HEK293 (cell line): ENCODE results near the gene PSMB4.

Experiments used
- AEBP2 ChIP-seq: fragments of 450-650 bp; formaldehyde crosslinking; IDR thresholded peaks from 2 replicates; pipeline ENCODE4 v1.5.1; 2016; ENCODE audit warnings: missing biosample characterization, missing genetic modification characterization, borderline replicate concordance
- ELK4 ChIP-seq: IDR thresholded peaks from 2 replicates; pipeline ENCODE4 v1.6.1; 2011; ENCODE audit warnings: mild to moderate bottlenecking, low read depth, low read length, borderline replicate concordance
- FEZF1 ChIP-seq: fragments of 450-650 bp; formaldehyde crosslinking; IDR thresholded peaks from 2 replicates; pipeline ENCODE4 v1.5.1; 2016; ENCODE audit warnings: missing biosample characterization, missing genetic modification characterization
- HIC1 ChIP-seq: fragments of 450-650 bp; formaldehyde crosslinking; IDR thresholded peaks from 2 replicates; pipeline ENCODE4 v1.5.1; 2016; ENCODE audit warnings: missing biosample characterization, missing genetic modification characterization
- OSR2 ChIP-seq: fragments of 450-650 bp; formaldehyde crosslinking; IDR thresholded peaks from 2 replicates; pipeline ENCODE4 v1.5.1; 2016; ENCODE audit warnings: missing biosample characterization, missing genetic modification characterization
- PRDM4 ChIP-seq: fragments of 450-650 bp; formaldehyde crosslinking; IDR thresholded peaks from 2 replicates; pipeline ENCODE4 v1.5.1; 2017; ENCODE audit warnings: missing biosample characterization, missing genetic modification characterization
- RBAK ChIP-seq: fragments of 450-650 bp; formaldehyde crosslinking; IDR thresholded peaks from 2 replicates; pipeline ENCODE4 v1.5.1; 2016; ENCODE audit warnings: missing biosample characterization, missing genetic modification characterization
- REST ChIP-seq: fragments of 450-650 bp; formaldehyde crosslinking; IDR thresholded peaks from 2 replicates; pipeline ENCODE4 v1.5.1; 2016; ENCODE audit warnings: missing biosample characterization, missing genetic modification characterization
- TSHZ1 ChIP-seq: fragments of 450-650 bp; formaldehyde crosslinking; IDR thresholded peaks from 2 replicates; pipeline ENCODE4 v1.5.1; 2016; ENCODE audit warnings: missing biosample characterization, missing genetic modification characterization, borderline replicate concordance
- ZBTB20 ChIP-seq: fragments of 450-650 bp; formaldehyde crosslinking; IDR thresholded peaks from 2 replicates; pipeline ENCODE4 v1.5.1; 2016; ENCODE audit warnings: missing biosample characterization, missing genetic modification characterization
- ZBTB7A ChIP-seq: fragments of 450-650 bp; formaldehyde crosslinking; IDR thresholded peaks from 2 replicates; pipeline ENCODE4 v1.5.1; 2016; ENCODE audit warnings: low read depth, missing biosample characterization, missing genetic modification characterization
- ZFP69B ChIP-seq: fragments of 450-650 bp; formaldehyde crosslinking; IDR thresholded peaks from 2 replicates; pipeline ENCODE4 v1.5.1; 2016; ENCODE audit warnings: missing biosample characterization, missing genetic modification characterization
- ZNF132 ChIP-seq: fragments of 450-650 bp; formaldehyde crosslinking; IDR thresholded peaks from 2 replicates; pipeline ENCODE4 v1.5.1; 2017; ENCODE audit warnings: missing biosample characterization, missing genetic modification characterization, borderline replicate concordance
- ZNF138 ChIP-seq: fragments of 450-650 bp; formaldehyde crosslinking; IDR thresholded peaks from 2 replicates; pipeline ENCODE4 v1.5.1; 2016; ENCODE audit warnings: missing biosample characterization, missing genetic modification characterization, borderline replicate concordance
- ZNF157 ChIP-seq: fragments of 450-650 bp; formaldehyde crosslinking; IDR thresholded peaks from 2 replicates; pipeline ENCODE4 v1.5.1; 2016; ENCODE audit warnings: missing biosample characterization, missing genetic modification characterization
- ZNF2 ChIP-seq: fragments of 450-650 bp; formaldehyde crosslinking; IDR thresholded peaks from 2 replicates; pipeline ENCODE4 v1.5.1; 2016; ENCODE audit warnings: missing biosample characterization, missing genetic modification characterization
- ZNF350 ChIP-seq: fragments of 450-650 bp; formaldehyde crosslinking; IDR thresholded peaks from 2 replicates; pipeline ENCODE4 v1.5.0; 2017; ENCODE audit warnings: missing biosample characterization, mild to moderate bottlenecking, missing genetic modification characterization
- ZNF433 ChIP-seq: fragments of 450-650 bp; formaldehyde crosslinking; IDR thresholded peaks from 2 replicates; pipeline ENCODE4 v1.5.1; 2016; ENCODE audit warnings: missing biosample characterization, missing genetic modification characterization, low read depth
- ZNF555 ChIP-seq: fragments of 450-650 bp; formaldehyde crosslinking; conservative IDR thresholded peaks from 2 replicates; pipeline ENCODE4 v1.5.1; 2017; ENCODE audit warnings: missing biosample characterization, mild to moderate bottlenecking, missing genetic modification characterization, inconsistent platforms
- ZNF76 ChIP-seq: fragments of 450-650 bp; formaldehyde crosslinking; IDR thresholded peaks from 2 replicates; pipeline ENCODE4; 2016; ENCODE audit warnings: low read depth, missing biosample characterization, missing genetic modification characterization, borderline replicate concordance
- ZNF785 ChIP-seq: fragments of 450-650 bp; formaldehyde crosslinking; IDR thresholded peaks from 2 replicates; pipeline ENCODE4 v1.5.1; 2016; ENCODE audit warnings: missing biosample characterization, missing genetic modification characterization
- ZSCAN18 ChIP-seq: fragments of 450-650 bp; formaldehyde crosslinking; IDR thresholded peaks from 2 replicates; pipeline ENCODE4 v1.5.1; 2016; ENCODE audit warnings: missing biosample characterization, missing genetic modification characterization

The PSMB4 gene

GRCh38 chr1:151372058-151372934 is 27.1 kb upstream of the PSMB4 start, which contains the start of gene SELENBP1 (continued):
- TF ChIP-seq PRDM4 (tag by site-specific recombination), result no peak
- TF ChIP-seq OSR2 (tag by site-specific recombination), result no peak
- TF ChIP-seq ZBTB7A, result no peak
- TF ChIP-seq TSHZ1 (tag by site-specific recombination), result no peak
- no peak for TF ChIP-seq ZNF132 (tag by site-specific recombination)
- no peak for TF ChIP-seq REST
- TF ChIP-seq RBAK (tag by site-specific recombination), result no peak
- TF ChIP-seq ZNF433, result no peak
- no peak for TF ChIP-seq ZNF785 (tag by site-specific recombination)
- TF ChIP-seq ZNF2, result peak; percentile 59; the same call in 1 of the 2 replicates
- TF ChIP-seq ZNF157 (tag by site-specific recombination), result no peak
- TF ChIP-seq ZNF138 (tag by site-specific recombination), result no peak
- TF ChIP-seq FEZF1, result peak; percentile 59
- TF ChIP-seq HIC1 (tag by site-specific recombination), result no peak
- TF ChIP-seq ZSCAN18, result no peak
- TF ChIP-seq AEBP2 (tag by site-specific recombination), result no peak
- TF ChIP-seq ZNF350, result no peak
- no peak for TF ChIP-seq ELK4
- peak; percentile 63 for TF ChIP-seq ZBTB20
- TF ChIP-seq ZNF76, result peak; percentile 89
- peak; percentile 67; the same call in 1 of the 2 replicates for TF ChIP-seq ZFP69B (tag by site-specific recombination)
- no peak for TF ChIP-seq ZNF555 (tag by site-specific recombination)
